K562 (cell line): Measurements from ENCODE around the gene TMEM135. TPM values are rescaled to one million over a fixed set of nuclear protein-coding genes. Genes with fewer than 3 reads are reported as not detected.

Experiments used
- ATAC-seq: fragments of 200-7000 bp; cut with Tn5 transposase; 3 replicates; pipeline ENCODE4 v1.9.1; 2020; ENCODE audit warnings: moderate library complexity
- BruUV-seq: library from RNA; stranded (reverse); fragments of 400-500 nt; replicated peaks from 2 replicates; lab custom pipeline; 2021; lab: Mats Ljungman, UMichigan
- CTCF ChIA-PET: fragments of 300-600 bp; formaldehyde crosslinking; extraction: SDS; loops from one replicate; lab custom pipeline; 2021; ENCODE audit warnings: low intra/inter-chr PET ratio; lab: Yijun Ruan, JAX
- POLR2A ChIA-PET: fragments of 300-600, 350-650 bp; sonication (Branson Sonifier 250); formaldehyde crosslinking; extraction: SDS; loops from one replicate; lab custom pipeline; 2021; ENCODE audit warnings: antibody characterized with exemption, inconsistent platforms; lab: Yijun Ruan, JAX
- DNase-seq, 4 experiments: peaks; one replicate each; pipeline versions ENCODE4 v3.0.0 to v3.0.0-alpha.2; 2011 to 2018; ENCODE audit warnings: low spot score in 3 of 4, mixed read lengths in 3 of 4; ENCODE audit errors: extremely low read depth in 1 of 4
- FAIRE-seq: peaks from 2 replicates; lab custom pipeline; 2011; peaks lifted over from hg19 to GRCh38; lab: Jason Lieb, UNC
- H2AFZ ChIP-seq: 2 replicates; pipeline ENCODE4 v1.6.0; 2011; ENCODE audit warnings: low read depth, low read length, control low read depth, inconsistent platforms
- H3K27ac ChIP-seq: fragments of 200-600 bp; 3 replicates; pipeline ENCODE4 v1.8.0; 2011; ENCODE audit warnings: low read depth, mild to moderate bottlenecking, control low read depth, inconsistent platforms, low read length, moderate library complexity, mixed read lengths; ENCODE audit errors: extremely low read depth
- H3K27me3 ChIP-seq, 2 experiments: fragments of 300-600 bp in 1 of 2; 2 replicates in 1 of 2; 3 replicates in 1 of 2; pipeline versions ENCODE4 v1.6.0 to v1.8.0; 2011; ENCODE audit warnings: inconsistent platforms in 2 of 2, low read length in 2 of 2, mild to moderate bottlenecking in 1 of 2, mixed read lengths in 1 of 2, moderate library complexity in 1 of 2; ENCODE audit not compliant: control insufficient read depth in 2 of 2, insufficient read depth in 2 of 2
- H3K36me3 ChIP-seq: fragments of 300-600 bp; 3 replicates; pipeline ENCODE4 v1.8.0; 2011; ENCODE audit warnings: mild to moderate bottlenecking, low read length, inconsistent platforms; ENCODE audit not compliant: control insufficient read depth, insufficient read depth
- H3K4me1 ChIP-seq, 2 experiments: fragments of 200-600 bp in 1 of 2; replicated peaks in 1 of 2; 2 replicates in 1 of 2; 3 replicates in 1 of 2; pipeline versions ENCODE4 v1.5.1 to v1.8.0; 2011; ENCODE audit warnings: inconsistent platforms in 2 of 2, low read length in 2 of 2, mild to moderate bottlenecking in 1 of 2, mixed read lengths in 1 of 2, moderate library complexity in 1 of 2; ENCODE audit not compliant: control insufficient read depth in 2 of 2, insufficient read depth in 2 of 2
- H3K4me2 ChIP-seq: 2 replicates; pipeline ENCODE4 v1.6.1; 2011; ENCODE audit warnings: low read length, control low read depth, inconsistent platforms, mixed read lengths; ENCODE audit not compliant: insufficient read depth
- H3K4me3 ChIP-seq: fragments of 200-600 bp; sonication (generic), shearing (Covaris generic); 2 replicates; pipeline ENCODE4 v1.5.1; 2016; ENCODE audit warnings: control low read depth, inconsistent platforms
- H3K79me2 ChIP-seq: fragments of 200-600 bp; 3 replicates; pipeline ENCODE4 v1.8.0; 2011; ENCODE audit warnings: low read length, inconsistent platforms; ENCODE audit not compliant: control insufficient read depth, insufficient read depth
- H3K9ac ChIP-seq, 2 experiments: 2 replicates each; pipeline versions ENCODE4 v1.6.0 to v1.6.1; 2011; ENCODE audit warnings: low read depth in 2 of 2, low read length in 2 of 2, control low read depth in 1 of 2, inconsistent platforms in 1 of 2, mild to moderate bottlenecking in 1 of 2, mixed read lengths in 1 of 2; ENCODE audit not compliant: insufficient read depth in 1 of 2
- H3K9me1 ChIP-seq: one replicate; pipeline ENCODE4 v1.6.0; 2011; ENCODE audit warnings: inconsistent platforms, mild to moderate bottlenecking, low read length, moderate library complexity; ENCODE audit not compliant: control insufficient read depth, insufficient read depth
- H3K9me3 ChIP-seq: replicated peaks from 2 replicates; pipeline ENCODE4 v1.5.1; 2011; ENCODE audit warnings: low read depth, low read length, inconsistent platforms; ENCODE audit not compliant: control insufficient read depth, insufficient read depth
- H4K20me1 ChIP-seq: replicated peaks from 2 replicates; pipeline ENCODE4 v1.6.1; 2011; ENCODE audit warnings: low read length, inconsistent platforms, mixed read lengths; ENCODE audit not compliant: control insufficient read depth, insufficient read depth
- C11orf30 ChIP-seq: fragments of 450-650 bp; IDR thresholded peaks from 2 replicates; pipeline ENCODE4 v1.6.1; 2016; ENCODE audit warnings: low read depth, mild to moderate bottlenecking
- CHD2 ChIP-seq: IDR thresholded peaks from 2 replicates; pipeline ENCODE4 v1.6.1; 2011; ENCODE audit warnings: low read depth, low read length
- ETS2 ChIP-seq: IDR thresholded peaks from 2 replicates; pipeline ENCODE4 v1.6.1; 2016; ENCODE audit warnings: borderline replicate concordance, missing genetic modification characterization, mild to moderate bottlenecking, moderate library complexity, missing compliant biosample characterization; ENCODE audit not compliant: poor library complexity, severe bottlenecking
- IFI16 ChIP-seq: fragments of 250-450 bp; sonication (Bioruptor Pico); IDR thresholded peaks from 2 replicates; pipeline ENCODE4 v2.1.2; 2022; ENCODE audit warnings: mild to moderate bottlenecking, inconsistent platforms
- MCM7 ChIP-seq, 2 experiments: fragments of 450-650 bp; IDR thresholded peaks; 2 replicates each; pipeline ENCODE4 v1.6.1; 2016 to 2018
- MED1 ChIP-seq: sonication (generic); formaldehyde crosslinking; IDR thresholded peaks from 2 replicates; pipeline ENCODE4 v1.8.1; 2023; ENCODE audit warnings: missing genetic modification reagents, borderline replicate concordance
- PTTG1 ChIP-seq: fragments of 450-650 bp; IDR thresholded peaks from 2 replicates; pipeline ENCODE4 v1.6.1; 2016; ENCODE audit warnings: low read depth, mild to moderate bottlenecking, missing genetic modification characterization, missing compliant biosample characterization
- RAD21 ChIP-seq, 2 experiments: fragments of 250-450 bp in 1 of 2; fragments of 450-650 bp in 1 of 2; sonication (Bioruptor Pico) in 1 of 2; formaldehyde crosslinking in 1 of 2; IDR thresholded peaks in 1 of 2; conservative IDR thresholded peaks in 1 of 2; 2 replicates each; pipeline versions ENCODE4 v1.4.0 to v1.8.0; 2020 to 2022; ENCODE audit warnings: mild to moderate bottlenecking in 2 of 2, moderate library complexity in 1 of 2
- SIX5 ChIP-seq, 2 experiments: IDR thresholded peaks; 2 replicates each; pipeline ENCODE4 v1.6.1; 2011; ENCODE audit warnings: low read length in 2 of 2, borderline replicate concordance in 1 of 2, low read depth in 1 of 2, mild to moderate bottlenecking in 1 of 2, moderate library complexity in 1 of 2; ENCODE audit not compliant: insufficient read depth in 1 of 2
- UBTF ChIP-seq, 2 experiments: IDR thresholded peaks; 2 replicates each; pipeline ENCODE4 v1.6.1; 2012; ENCODE audit warnings: improper control_type of control experiment in 2 of 2, low read depth in 2 of 2, low read length in 2 of 2, borderline replicate concordance in 1 of 2
- YY1 ChIP-seq, 3 experiments: IDR thresholded peaks; 2 replicates each; pipeline ENCODE4 v1.6.1; 2011; ENCODE audit warnings: low read length in 2 of 3, mild to moderate bottlenecking in 2 of 3, moderate library complexity in 2 of 3, borderline replicate concordance in 1 of 3, control low read depth in 1 of 3, low read depth in 1 of 3; ENCODE audit not compliant: insufficient read depth in 3 of 3, insufficient replicate concordance in 2 of 3, control insufficient read depth in 1 of 3, insufficient read length in 1 of 3; ENCODE audit errors: extremely low read depth in 1 of 3
- ZBTB5 ChIP-seq: fragments of 450-650 bp; IDR thresholded peaks from 2 replicates; pipeline ENCODE4 v1.6.1; 2017; ENCODE audit warnings: antibody characterized with exemption
- ZNF41 ChIP-seq: fragments of 250-450 bp; sonication (Bioruptor Pico); conservative IDR thresholded peaks from 2 replicates; pipeline ENCODE4 v1.4.0; 2020; ENCODE audit warnings: mild to moderate bottlenecking
- WGBS: fragments of 100-300 bp; shearing (Covaris generic); methylation state at CpG from one replicate; pipeline ENCODE4 v1.1.6; 2016; ENCODE audit warnings: low coverage, mixed read lengths; ENCODE audit not compliant: insufficient coverage; ENCODE audit errors: missing lambda C conversion rate; 5-methylcytosine and 5-hydroxymethylcytosine counted together
- in situ Hi-C: fragments of 300-500 bp; cut with MboI; formaldehyde crosslinking; loops from 4 replicates; pipeline ENCODE4 v1.15.0; 2018; ENCODE audit warnings: inconsistent platforms, mixed read lengths
- intact Hi-C: fragments of 100-400 bp; cut with micrococcal nuclease; formaldehyde crosslinking; loops from 2 replicates; pipeline ENCODE4 v1.14.2; 2022
- polyA plus RNA-seq, 8 experiments: library from polyadenylated mRNA; depleted of rRNA in 4 of 8; stranded (reverse) in 5 of 8; unstranded in 3 of 8; fragments of >200 nt; fragmentation: Nextera tagmentation in 2 of 8; fragmentation: Illumina TruSeq in 1 of 8; extraction: Ambion mirVana in 2 of 8; extraction: Trizol in 1 of 8; gene quantifications; 2 replicates each; pipeline versions ENCODE4 v1.2.1 to v1.2.3, GENCODE V29; 2011 to 2014; ENCODE audit warnings: inconsistent platforms in 1 of 8, missing spikeins in 1 of 8
- total RNA-seq, 7 experiments: library from RNA; depleted of rRNA in 6 of 7; stranded (reverse); fragments of >200 nt in 6 of 7; fragmentation: Illumina TruSeq in 2 of 7; extraction: Trizol in 2 of 7; gene quantifications; 2 replicates each; pipeline versions ENCODE4 v1.2.1 to v1.2.3, GENCODE V29; 2011 to 2021; ENCODE audit warnings: low replicate concordance in 1 of 7

The TMEM135 gene
- total and polyA plus RNA-seq, 9 of the 15 experiments (the other 6 are each of a cell fraction or from before 2014, with no cell fraction given): 17.3 to 53.6 (median 24.9) TPM

- FAIRE-seq (no peak), ATAC-seq (no peak), DNase-seq (no peak)
- H2AFZ ChIP-seq: no peak overlapping the region
- H3K4me3 ChIP-seq: no peak overlapping the region
- no peak overlapping the region for H3K27ac ChIP-seq
- CTCF ChIA-PET: no interaction called here
- POLR2A ChIA-PET: no interaction called here
- WGBS: 0% methylated on average over 2 of the region's 2 CpGs
- in situ Hi-C loops: no loop called here
- peaks cover 2 to 16% of the 10 kb centered on the region in 2 experiments; a peak in 4 of 5 replicates for H3K27me3 ChIP-seq
- no peaks in the 10 kb centered on the region for H3K79me2 ChIP-seq
- no peak overlapping the region for H3K4me2 ChIP-seq
- intact Hi-C loops: no loop called here
- TF ChIP-seq ZNF41 (CRISPR knock-in tag) (no peak), PTTG1 (tag) (no peak), C11orf30 (no peak), MCM7 (IDR thresholded peaks at IDR 0.05) (no peak), ZBTB5 (no peak), CHD2 (no peak), MED1 (CRISPR knock-in tag) (no peak), YY1 (IDR thresholded peaks at IDR 0.05; ENCODE audit: borderline replicate concordance in 1 of 3, control insufficient read depth in 1 of 3, extremely low read depth in 1 of 3, insufficient read depth in 3 of 3, insufficient read length in 1 of 3, insufficient replicate concordance in 2 of 3, low read depth in 1 of 3, low read length in 2 of 3) (no peak), UBTF (IDR thresholded peaks at IDR 0.05; ENCODE audit: borderline replicate concordance in 1 of 2, low read depth in 2 of 2, low read length in 2 of 2) (no peak), IFI16 (no peak), SIX5 (IDR thresholded peaks at IDR 0.05; ENCODE audit: borderline replicate concordance in 1 of 2, insufficient read depth in 1 of 2, low read depth in 1 of 2, low read length in 2 of 2) (no peak), RAD21 (CRISPR knock-in tag; conservative IDR thresholded peaks at IDR 0.05 in 1 of 2, IDR thresholded peaks at IDR 0.05 in 1 of 2) (no peak), ETS2 (no peak)
- H3K9me3 ChIP-seq: no peaks in the 10 kb centered on the region
- BruUV-seq: no TSS peak
- H4K20me1 ChIP-seq: no peaks in the 10 kb centered on the region
- H3K36me3 ChIP-seq: no peaks in the 10 kb centered on the region
- H3K9ac ChIP-seq: no peak overlapping the region
- H3K9me1 ChIP-seq: no peaks in the 10 kb centered on the region
- H3K4me1 ChIP-seq: no peaks in the 10 kb centered on the region
Measured at GRCh38 chr11:87366763-87367405, 329.1 kb downstream of the TMEM135 start.
